SU-DHL-6 (cell line): ENCODE data around the gene GRIK2.

ENCODE experiments used
- EZH2phosphoT487 ChIP-seq: fragments of 200-600 bp; sonication (generic), shearing (Covaris generic); conservative IDR thresholded peaks from 2 replicates; pipeline ENCODE4 v1.6.1; 2018; ENCODE audit warnings: mild to moderate bottlenecking, antibody characterized with exemption, low read length, moderate library complexity, mixed read lengths
- TF ChIP-seq, protein P1 (sequence below): fragments of 200-600 bp; sonication (generic); IDR thresholded peaks from one replicate; pipeline ENCODE4 v1.5.1; 2017; ENCODE audit warnings: antibody characterized with exemption, mild to moderate bottlenecking, low read length, moderate library complexity; ENCODE audit not compliant: insufficient read depth, poor library complexity, severe bottlenecking

DNA sequence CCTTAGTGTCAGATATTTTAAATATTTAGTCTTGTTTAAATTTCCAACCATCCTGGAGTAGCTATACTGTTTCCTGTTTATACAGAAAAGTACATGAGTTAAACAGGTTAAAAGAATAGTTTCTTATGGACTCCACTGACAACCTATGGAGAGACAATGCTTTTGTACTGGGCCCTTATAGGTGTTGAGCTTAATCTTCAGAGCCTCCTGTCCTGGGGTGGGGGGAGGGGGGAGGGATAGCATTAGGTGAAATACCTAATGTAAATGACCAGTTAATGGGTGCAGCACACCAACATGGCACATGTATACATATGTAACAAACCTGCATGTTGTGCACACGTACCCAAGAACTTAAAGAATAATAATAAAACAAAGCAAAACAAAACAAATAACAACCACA is 322.9 kb downstream of the GRIK2 start:
- TF ChIP-seq, protein P1, sequence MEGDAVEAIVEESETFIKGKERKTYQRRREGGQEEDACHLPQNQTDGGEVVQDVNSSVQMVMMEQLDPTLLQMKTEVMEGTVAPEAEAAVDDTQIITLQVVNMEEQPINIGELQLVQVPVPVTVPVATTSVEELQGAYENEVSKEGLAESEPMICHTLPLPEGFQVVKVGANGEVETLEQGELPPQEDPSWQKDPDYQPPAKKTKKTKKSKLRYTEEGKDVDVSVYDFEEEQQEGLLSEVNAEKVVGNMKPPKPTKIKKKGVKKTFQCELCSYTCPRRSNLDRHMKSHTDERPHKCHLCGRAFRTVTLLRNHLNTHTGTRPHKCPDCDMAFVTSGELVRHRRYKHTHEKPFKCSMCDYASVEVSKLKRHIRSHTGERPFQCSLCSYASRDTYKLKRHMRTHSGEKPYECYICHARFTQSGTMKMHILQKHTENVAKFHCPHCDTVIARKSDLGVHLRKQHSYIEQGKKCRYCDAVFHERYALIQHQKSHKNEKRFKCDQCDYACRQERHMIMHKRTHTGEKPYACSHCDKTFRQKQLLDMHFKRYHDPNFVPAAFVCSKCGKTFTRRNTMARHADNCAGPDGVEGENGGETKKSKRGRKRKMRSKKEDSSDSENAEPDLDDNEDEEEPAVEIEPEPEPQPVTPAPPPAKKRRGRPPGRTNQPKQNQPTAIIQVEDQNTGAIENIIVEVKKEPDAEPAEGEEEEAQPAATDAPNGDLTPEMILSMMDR, result no peak
- no peak for TF ChIP-seq EZH2phosphoT487
